GM21529 (cell line): ENCODE results near the gene IL25.
"Not testable (repeated sequence)": the region's sequence is repeated elsewhere in the genome, so short reads cannot be mapped to it uniquely, and the experiment has no call there.

ENCODE experiments used
- ATAC-seq: cut with Tn5 transposase; IDR thresholded peaks from one replicate; pipeline ENCODE4 v1.9.1; 2021; ENCODE audit not compliant: unreplicated experiment

IL25 gene

GRCh38 chr14:23372509-23372908 is at the start of gene IL25:
Gene IL25, plus strand, starts transcription at chr14:23372809.
- no peak for ATAC-seq

- no peak for ATAC-seq
These were observed 48.7 kb upstream of the IL25 start for GRCh38 chr14:23323838-23324454.

GRCh38 chr14:23324455-23324846 is 48.2 kb upstream of the IL25 start:
- no peak for ATAC-seq

- no peak for ATAC-seq
These were observed 47.6 kb upstream of the IL25 start for GRCh38 chr14:23324993-23325392.

GRCh38 chr14:23325746-23326145 is 46.9 kb upstream of the IL25 start:
- not testable (repeated sequence) for ATAC-seq

- no peak for ATAC-seq
These were observed 45.9 kb upstream of the IL25 start for GRCh38 chr14:23326491-23327332.

- no peak for ATAC-seq
These were observed 44.5 kb upstream of the IL25 start for GRCh38 chr14:23327947-23328744.

GRCh38 chr14:23335623-23336022 is 37.0 kb upstream of the IL25 start:
- no peak for ATAC-seq

GRCh38 chr14:23339506-23340268 is 32.9 kb upstream of the IL25 start:
- no peak for ATAC-seq

GRCh38 chr14:23344481-23344880 is 28.1 kb upstream of the IL25 start:
- ATAC-seq, result no peak

GRCh38 chr14:23345987-23346692 is 26.5 kb upstream of the IL25 start:
- no peak for ATAC-seq

- no peak for ATAC-seq
These were observed 25.8 kb upstream of the IL25 start for GRCh38 chr14:23346693-23347405.

- no peak for ATAC-seq
These were observed 25.0 kb upstream of the IL25 start for GRCh38 chr14:23347406-23348296.

- no peak for ATAC-seq
These were observed 24.3 kb upstream of the IL25 start for GRCh38 chr14:23348297-23348655.

GRCh38 chr14:23349156-23349845 is 23.3 kb upstream of the IL25 start:
- ATAC-seq, result no peak

GRCh38 chr14:23351681-23352505 is 20.7 kb upstream of the IL25 start:
- ATAC-seq, result no peak
